Measurements from ENCODE around the gene GRK5. TPM values are rescaled to one million over a fixed set of nuclear protein-coding genes. Genes with fewer than 3 reads are reported as not detected.
A peak's percentile ranks its signal among the peaks of the same experiment; 100 is the strongest.

Gene GRK5
- total and polyA plus RNA-seq, 4 donors, result 18.5 to 43.1 (median 40.3) TPM

DNA sequence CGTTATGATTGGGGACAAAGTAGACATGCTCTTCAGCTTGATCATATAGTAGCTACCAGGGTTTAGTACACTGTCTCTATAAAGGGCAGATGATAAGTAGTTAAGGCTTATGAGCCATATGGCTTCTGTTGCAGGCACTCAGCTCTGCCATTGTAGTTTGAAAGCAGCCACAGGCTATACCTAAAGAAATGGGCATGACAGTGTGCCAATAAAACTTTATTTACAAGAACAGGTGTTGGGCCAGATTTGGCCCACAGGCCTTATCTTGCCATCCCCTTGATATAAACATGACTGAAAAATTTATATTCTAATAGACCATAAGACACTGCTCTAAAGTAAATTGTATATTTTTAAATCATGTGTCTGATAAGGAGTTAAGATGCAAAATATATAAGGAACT is 36.6 kb downstream of the GRK5 start:
- ATAC-seq (ENCODE audit: insufficient read depth, low FRiP score) (no peak), DNase-seq (no peak)
- Histone ChIP-seq H3K36me3 (ENCODE audit: control insufficient read depth in 4 of 4, insufficient read depth in 4 of 4, low read length in 4 of 4) (no peaks in the 10 kb centered on the region), H3K9ac (ENCODE audit: insufficient read depth in 1 of 2, low read length in 2 of 2) (no peak overlapping the region), H3K27ac (ENCODE audit: low read depth in 1 of 2, low read length in 1 of 2) (no peak overlapping the region), H3K9me3 (ENCODE audit: control insufficient read depth in 4 of 4, insufficient read depth in 3 of 4, low read length in 3 of 4) (no peaks in the 10 kb centered on the region), H3K27me3 (ENCODE audit: control insufficient read depth in 3 of 3, insufficient read depth in 3 of 3, low read length in 2 of 3) (no peaks in the 10 kb centered on the region), H3K4me1 (ENCODE audit: control insufficient read depth in 5 of 5, insufficient read depth in 5 of 5, low read length in 5 of 5) (peaks cover 0 to 41% (median 15%) of the 10 kb centered on the region in 5 donors), H3K4me3 (no peak overlapping the region)
- TF ChIP-seq, protein P1, sequence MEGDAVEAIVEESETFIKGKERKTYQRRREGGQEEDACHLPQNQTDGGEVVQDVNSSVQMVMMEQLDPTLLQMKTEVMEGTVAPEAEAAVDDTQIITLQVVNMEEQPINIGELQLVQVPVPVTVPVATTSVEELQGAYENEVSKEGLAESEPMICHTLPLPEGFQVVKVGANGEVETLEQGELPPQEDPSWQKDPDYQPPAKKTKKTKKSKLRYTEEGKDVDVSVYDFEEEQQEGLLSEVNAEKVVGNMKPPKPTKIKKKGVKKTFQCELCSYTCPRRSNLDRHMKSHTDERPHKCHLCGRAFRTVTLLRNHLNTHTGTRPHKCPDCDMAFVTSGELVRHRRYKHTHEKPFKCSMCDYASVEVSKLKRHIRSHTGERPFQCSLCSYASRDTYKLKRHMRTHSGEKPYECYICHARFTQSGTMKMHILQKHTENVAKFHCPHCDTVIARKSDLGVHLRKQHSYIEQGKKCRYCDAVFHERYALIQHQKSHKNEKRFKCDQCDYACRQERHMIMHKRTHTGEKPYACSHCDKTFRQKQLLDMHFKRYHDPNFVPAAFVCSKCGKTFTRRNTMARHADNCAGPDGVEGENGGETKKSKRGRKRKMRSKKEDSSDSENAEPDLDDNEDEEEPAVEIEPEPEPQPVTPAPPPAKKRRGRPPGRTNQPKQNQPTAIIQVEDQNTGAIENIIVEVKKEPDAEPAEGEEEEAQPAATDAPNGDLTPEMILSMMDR (IDR thresholded peaks at IDR 0.05; ENCODE audit: control extremely low read depth, extremely low read depth), result no peak
- 85 to 97% methylated on average over 1 of the region's 1 CpG for WGBS, 2 donors

DNA sequence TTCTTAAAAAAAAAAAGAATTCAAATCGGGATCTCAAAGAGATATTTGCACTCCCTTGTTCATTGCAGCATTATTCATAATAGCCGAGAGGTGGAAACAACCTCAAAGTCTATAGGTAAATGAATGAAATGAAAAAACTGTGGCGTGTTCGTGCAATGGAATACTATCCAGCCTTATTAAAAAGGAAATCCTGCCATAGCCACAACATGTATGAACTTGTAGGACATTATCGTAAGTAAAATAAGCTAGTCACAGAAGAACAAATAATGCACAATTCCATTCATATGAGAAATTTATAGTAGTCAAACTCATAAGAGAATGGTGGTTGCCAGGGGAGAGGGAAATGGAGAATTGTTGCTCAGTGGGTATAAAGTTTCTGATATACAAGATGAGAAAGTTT is 37.9 kb downstream of the GRK5 start:
- ATAC-seq (ENCODE audit: insufficient read depth, low FRiP score), result no peak
- Histone ChIP-seq H3K9ac (ENCODE audit: insufficient read depth in 1 of 2, low read length in 2 of 2) (no peak overlapping the region), H3K27me3 (ENCODE audit: control insufficient read depth in 3 of 3, insufficient read depth in 3 of 3, low read length in 2 of 3) (no peaks in the 10 kb centered on the region), H3K4me1 (ENCODE audit: control insufficient read depth in 5 of 5, insufficient read depth in 5 of 5, low read length in 5 of 5) (peaks cover 3 to 42% (median 18%) of the 10 kb centered on the region in 5 donors), H3K9me3 (ENCODE audit: control insufficient read depth in 4 of 4, insufficient read depth in 3 of 4, low read length in 3 of 4) (no peaks in the 10 kb centered on the region), H3K36me3 (ENCODE audit: control insufficient read depth in 4 of 4, insufficient read depth in 4 of 4, low read length in 4 of 4) (no peaks in the 10 kb centered on the region), H3K27ac (ENCODE audit: low read depth in 1 of 2, low read length in 1 of 2) (no peak overlapping the region), H3K4me3 (no peak overlapping the region)
- TF ChIP-seq, protein P1 (IDR thresholded peaks at IDR 0.05; ENCODE audit: control extremely low read depth, extremely low read depth), result no peak
- 91 to 95% methylated on average over 5 of the region's 5 CpGs for WGBS, 2 donors
- DNase-seq, result no peak

DNA sequence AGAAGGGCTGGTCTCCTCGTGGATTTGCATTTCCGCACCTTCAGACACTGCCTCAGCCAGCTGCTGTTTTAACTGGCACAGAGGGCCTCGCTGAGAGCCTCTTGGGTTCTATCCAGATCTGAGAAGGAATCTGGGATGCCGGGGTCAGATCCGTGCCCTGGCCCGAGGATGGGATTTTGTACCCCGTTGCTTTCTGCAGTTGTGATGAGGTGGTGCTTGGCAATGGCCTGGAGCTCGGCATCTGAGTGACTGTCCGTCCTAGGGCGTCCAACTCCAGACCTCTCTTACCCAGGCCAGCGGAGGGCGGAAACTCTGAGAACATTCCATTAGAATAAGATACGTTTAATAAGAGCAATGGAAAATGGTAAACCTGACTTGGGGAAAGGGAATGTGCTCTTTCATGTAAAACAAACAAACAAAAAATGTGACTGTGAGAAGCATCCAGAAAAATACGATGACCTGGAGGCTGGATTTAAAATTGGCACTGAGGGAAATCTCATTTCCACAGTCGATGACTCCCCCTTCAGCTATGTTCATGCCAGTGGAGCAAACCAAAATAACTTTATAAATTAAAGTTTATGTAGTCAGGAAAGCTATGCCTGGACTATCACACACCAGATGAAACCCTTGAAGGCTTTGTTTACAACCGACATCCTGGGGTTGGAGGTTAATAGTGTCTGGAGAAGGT is 39.6 kb downstream of the GRK5 start:
- Histone ChIP-seq H3K4me1 (ENCODE audit: control insufficient read depth in 5 of 5, insufficient read depth in 5 of 5, low read length in 5 of 5) (peaks cover 17 to 53% (median 23%) of the 10 kb centered on the region in 5 donors), H3K27ac (ENCODE audit: low read depth in 1 of 2, low read length in 1 of 2) (peak overlapping the region in 1 of 2 donors; percentile 93), H3K27me3 (ENCODE audit: control insufficient read depth in 3 of 3, insufficient read depth in 3 of 3, low read length in 2 of 3) (no peaks in the 10 kb centered on the region), H3K9ac (ENCODE audit: insufficient read depth in 1 of 2, low read length in 2 of 2) (peak overlapping the region in 1 of 2 donors; percentile 50), H3K9me3 (ENCODE audit: control insufficient read depth in 4 of 4, insufficient read depth in 3 of 4, low read length in 3 of 4) (no peaks in the 10 kb centered on the region), H3K4me3 (no peak overlapping the region), H3K36me3 (ENCODE audit: control insufficient read depth in 4 of 4, insufficient read depth in 4 of 4, low read length in 4 of 4) (no peaks in the 10 kb centered on the region)
- DNase-seq (peak in 2 of 3 donors; percentile 76 to 83), ATAC-seq (ENCODE audit: insufficient read depth, low FRiP score) (no peak)
- TF ChIP-seq, protein P1 (IDR thresholded peaks at IDR 0.05; ENCODE audit: control extremely low read depth, extremely low read depth), result no peak
- 41 to 69% methylated on average over 16 of the region's 16 CpGs for WGBS, 2 donors

DNA sequence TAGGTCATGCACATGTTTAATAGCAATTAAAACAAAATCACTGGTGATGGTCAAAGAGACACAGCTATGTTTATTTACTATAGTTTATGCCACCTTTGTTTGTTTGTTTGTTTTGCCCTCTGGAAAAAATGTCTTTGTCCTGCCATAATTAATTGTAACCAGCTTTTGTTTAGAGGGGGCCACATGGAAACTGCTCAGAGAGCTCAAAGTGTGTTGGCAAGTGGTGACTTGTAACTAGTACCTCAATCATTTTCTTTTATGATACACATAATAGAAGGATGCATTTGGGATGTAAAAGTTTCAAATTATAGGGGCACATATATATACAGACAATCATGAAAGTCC is 40.2 kb downstream of the GRK5 start:
- Histone ChIP-seq H3K9me3 (ENCODE audit: control insufficient read depth in 4 of 4, insufficient read depth in 3 of 4, low read length in 3 of 4) (no peaks in the 10 kb centered on the region), H3K36me3 (ENCODE audit: control insufficient read depth in 4 of 4, insufficient read depth in 4 of 4, low read length in 4 of 4) (no peaks in the 10 kb centered on the region), H3K4me3 (no peak overlapping the region), H3K4me1 (ENCODE audit: control insufficient read depth in 5 of 5, insufficient read depth in 5 of 5, low read length in 5 of 5) (peaks cover 21 to 57% (median 25%) of the 10 kb centered on the region in 5 donors), H3K27ac (ENCODE audit: low read depth in 1 of 2, low read length in 1 of 2) (no peak overlapping the region), H3K27me3 (ENCODE audit: control insufficient read depth in 3 of 3, insufficient read depth in 3 of 3, low read length in 2 of 3) (no peaks in the 10 kb centered on the region), H3K9ac (ENCODE audit: insufficient read depth in 1 of 2, low read length in 2 of 2) (peak overlapping the region in 1 of 2 donors; percentile 50)
- TF ChIP-seq, protein P1 (IDR thresholded peaks at IDR 0.05; ENCODE audit: control extremely low read depth, extremely low read depth), result no peak
- no peak for DNase-seq
- no peak for ATAC-seq (ENCODE audit: insufficient read depth, low FRiP score)

Data from lung (tissue), 12 donors.